GM12878 (cell line): ENCODE measurements around the gene NFATC2. TPM values are rescaled to one million over a fixed set of nuclear protein-coding genes. Genes with fewer than 3 reads are reported as not detected.

Experiments
- ATAC-seq: fragments of 200-7000 bp; cut with Tn5 transposase; 3 replicates; pipeline ENCODE4 v1.9.1; 2020; ENCODE audit warnings: mild to moderate bottlenecking, moderate library complexity
- BruUV-seq: library from RNA; stranded (reverse); fragments of 400-500 nt; replicated peaks from 2 replicates; lab custom pipeline; 2021; lab: Mats Ljungman, UMichigan
- CTCF ChIA-PET: fragments of 300-600 bp; sonication (Branson Sonifier 250); formaldehyde crosslinking; extraction: SDS; loops from one replicate; lab custom pipeline; 2021; ENCODE audit warnings: inconsistent platforms; lab: Yijun Ruan, JAX
- POLR2A ChIA-PET: fragments of 350-600 bp; formaldehyde crosslinking; extraction: SDS; loops from one replicate; lab custom pipeline; 2021; ENCODE audit warnings: inconsistent platforms; lab: Charles Lee
- RAD21 ChIA-PET: fragments of 300-600 bp; sonication (Branson Sonifier 250); formaldehyde crosslinking; loops from one replicate; lab custom pipeline; 2023; ENCODE audit warnings: antibody characterized with exemption; ENCODE audit not compliant: unreplicated experiment; lab: Charles Lee
- SMC1A ChIA-PET: fragments of 300-600 bp; sonication (Branson Sonifier 250); formaldehyde crosslinking; loops from one replicate; lab custom pipeline; 2023; ENCODE audit not compliant: unreplicated experiment, uncharacterized antibody; lab: Charles Lee
- DNase-seq: peaks from one replicate; pipeline ENCODE4 v3.0.0-alpha.2; 2011; ENCODE audit warnings: low read depth, low spot score
- FAIRE-seq: peaks from 3 replicates; lab custom pipeline; 2011; peaks lifted over from hg19 to GRCh38; lab: Jason Lieb, UNC
- H2AFZ ChIP-seq: 2 replicates; pipeline ENCODE4 v1.6.0; 2011; ENCODE audit warnings: low read depth, low read length, control low read depth; ENCODE audit not compliant: control insufficient read depth
- H3K27ac ChIP-seq: 2 replicates; pipeline ENCODE4 v1.5.1; 2011; ENCODE audit warnings: control low read depth; ENCODE audit not compliant: control insufficient read depth, insufficient read depth
- H3K27me3 ChIP-seq, 2 experiments: replicated peaks in 1 of 2; 2 replicates each; pipeline versions ENCODE4 v1.6.0 to v1.6.1; 2011; ENCODE audit warnings: low read length in 1 of 2; ENCODE audit not compliant: control insufficient read depth in 2 of 2, insufficient read depth in 2 of 2
- H3K36me3 ChIP-seq, 2 experiments: 2 replicates each; pipeline ENCODE4 v1.5.1; 2011; ENCODE audit warnings: low read length in 1 of 2; ENCODE audit not compliant: control insufficient read depth in 2 of 2, insufficient read depth in 2 of 2
- H3K4me1 ChIP-seq: 2 replicates; pipeline ENCODE4 v1.6.1; 2011; ENCODE audit warnings: mild to moderate bottlenecking, low read length, moderate library complexity, mixed read lengths; ENCODE audit not compliant: control insufficient read depth, insufficient read depth
- H3K4me2 ChIP-seq: 2 replicates; pipeline ENCODE4 v1.6.0; 2011; ENCODE audit warnings: control low read depth; ENCODE audit not compliant: control insufficient read depth, insufficient read depth
- H3K4me3 ChIP-seq: fragments of 200-600 bp; sonication (generic); 2 replicates; pipeline ENCODE4 v1.5.1; 2016
- H3K79me2 ChIP-seq: 2 replicates; pipeline ENCODE4 v1.6.0; 2011; ENCODE audit warnings: low read length; ENCODE audit not compliant: control insufficient read depth, insufficient read depth
- H3K9ac ChIP-seq: 2 replicates; pipeline ENCODE4 v1.8.0; 2011; ENCODE audit warnings: low read length, control low read depth, mixed read lengths; ENCODE audit not compliant: control insufficient read depth, insufficient read depth
- H3K9me3 ChIP-seq: replicated peaks from 3 replicates; pipeline ENCODE4 v1.5.1; 2011; ENCODE audit warnings: mild to moderate bottlenecking, low read length; ENCODE audit not compliant: control insufficient read depth, insufficient read depth
- H4K20me1 ChIP-seq: 2 replicates; pipeline ENCODE4 v1.6.0; 2011; ENCODE audit not compliant: control insufficient read depth, insufficient read depth
- DPF2 ChIP-seq: fragments of 450-650 bp; IDR thresholded peaks from 2 replicates; pipeline ENCODE4 v1.6.1; 2017; ENCODE audit warnings: mild to moderate bottlenecking
- EED ChIP-seq: sonication (generic); IDR thresholded peaks from 2 replicates; pipeline ENCODE4 v1.6.1; 2016; ENCODE audit warnings: antibody characterized with exemption, low read depth
- ETV6 ChIP-seq, 2 experiments: fragments of 450-650 bp in 1 of 2; IDR thresholded peaks in 1 of 2; conservative IDR thresholded peaks in 1 of 2; 2 replicates each; pipeline ENCODE4 v1.6.1; 2014; ENCODE audit warnings: antibody characterized with exemption in 1 of 2, borderline replicate concordance in 1 of 2, low read depth in 1 of 2, mild to moderate bottlenecking in 1 of 2, moderate library complexity in 1 of 2
- JUND ChIP-seq: IDR thresholded peaks from 2 replicates; pipeline ENCODE4 v1.6.1; 2012; ENCODE audit warnings: low read depth, mild to moderate bottlenecking, low read length, improper control_type of control experiment, moderate library complexity
- KAT2A ChIP-seq: conservative IDR thresholded peaks from 2 replicates; pipeline ENCODE4 v1.6.1; 2011; ENCODE audit warnings: low read depth, low read length; ENCODE audit not compliant: control insufficient read depth
- MYC ChIP-seq: IDR thresholded peaks from 2 replicates; pipeline ENCODE4 v1.6.1; 2011; ENCODE audit warnings: mild to moderate bottlenecking, low read length, moderate library complexity, inconsistent platforms; ENCODE audit not compliant: insufficient read depth, insufficient replicate concordance, insufficient read length, severe bottlenecking
- POU2F2 ChIP-seq: IDR thresholded peaks from 3 replicates; pipeline ENCODE4 v1.6.1; 2011; ENCODE audit warnings: low read depth, mild to moderate bottlenecking, low read length, borderline replicate concordance
- STAT3 ChIP-seq: IDR thresholded peaks from 2 replicates; pipeline ENCODE4 v1.6.1; 2011; ENCODE audit warnings: low read depth, low read length, improper control_type of control experiment
- TCF7 ChIP-seq: IDR thresholded peaks from 2 replicates; pipeline ENCODE4 v1.6.1; 2014; ENCODE audit warnings: antibody characterized with exemption, borderline replicate concordance
- YBX1 ChIP-seq: fragments of 450-650 bp; IDR thresholded peaks from 2 replicates; pipeline ENCODE4 v1.6.1; 2016; ENCODE audit warnings: antibody characterized with exemption
- ZNF687 ChIP-seq: fragments of 450-650 bp; IDR thresholded peaks from 2 replicates; pipeline ENCODE4 v1.6.1; 2017; ENCODE audit warnings: mild to moderate bottlenecking, moderate library complexity
- WGBS: methylation state at CpG from one replicate; pipeline ENCODE4 v1.1.6; 2016; ENCODE audit warnings: low lambda C conversion rate; ENCODE audit not compliant: insufficient replicate concordance, insufficient coverage; ENCODE audit errors: missing lambda C conversion rate; 5-methylcytosine and 5-hydroxymethylcytosine counted together
- in situ Hi-C: fragments of 300-500 bp; cut with MboI; formaldehyde crosslinking; loops from 9 replicates; pipeline ENCODE4 v1.14.3; 2018; ENCODE audit warnings: mixed read lengths
- intact Hi-C: fragments of 100-400 bp; cut with micrococcal nuclease; formaldehyde crosslinking; loops from one replicate; pipeline ENCODE4 v1.14.2; 2022; ENCODE audit not compliant: unreplicated experiment
- polyA plus RNA-seq, 11 experiments: library from polyadenylated mRNA; depleted of rRNA in 4 of 11; unstranded in 6 of 11; stranded (reverse) in 5 of 11; fragments of >200 nt; fragmentation: Nextera tagmentation in 4 of 11; fragmentation: Illumina TruSeq in 1 of 11; extraction: Ambion mirVana in 4 of 11; extraction: Trizol in 1 of 11; gene quantifications; 1 replicate in 1 of 11; 2 replicates in 10 of 11; pipeline versions ENCODE4 v1.2.1 to v1.2.3, GENCODE V29; 2011 to 2016; ENCODE audit warnings: inconsistent platforms in 2 of 11, missing spikeins in 2 of 11, low read depth in 1 of 11
- total RNA-seq, 4 experiments: library from RNA; depleted of rRNA in 3 of 4; stranded (reverse); fragments of >200 nt in 3 of 4; fragmentation: Illumina TruSeq in 1 of 4; extraction: Trizol in 1 of 4; gene quantifications; 2 replicates each; pipeline versions ENCODE4 v1.2.1 to v1.2.3, GENCODE V29; 2013 to 2021
- TF ChIP-seq, protein P1 (sequence below): IDR thresholded peaks from 2 replicates; pipeline ENCODE4 v1.6.1; 2011; ENCODE audit warnings: borderline replicate concordance, low read depth, mild to moderate bottlenecking, moderate library complexity, low read length; ENCODE audit not compliant: insufficient read depth, poor library complexity, severe bottlenecking

Gene NFATC2
- total and polyA plus RNA-seq, 10 of the 15 experiments (the other 5 are each of a cell fraction or from before 2014, with no cell fraction given): 3.3 to 20.0 (median 7.3) TPM

DNA sequence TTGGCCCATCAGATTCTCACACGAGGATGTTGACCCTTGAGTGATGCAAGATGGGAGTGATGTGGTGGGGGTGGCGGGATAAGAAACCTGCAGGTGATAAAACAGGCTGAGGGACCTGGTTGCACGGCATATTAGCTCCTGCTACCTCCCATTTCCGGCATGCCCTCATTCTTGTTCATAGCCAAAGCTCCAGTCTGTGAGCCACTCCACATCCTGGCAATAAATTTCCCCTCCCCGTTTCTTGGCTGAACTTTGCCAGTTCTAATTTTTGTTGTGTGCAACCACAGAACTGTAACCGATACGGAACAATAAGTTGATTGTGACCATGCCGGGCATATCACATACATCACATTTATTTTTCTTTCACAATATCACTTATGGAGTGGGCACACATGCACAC is 41.6 kb upstream of the NFATC2 start:
- Histone ChIP-seq H3K27ac (no peak overlapping the region), H3K4me1 (no peaks in the 10 kb centered on the region; the same call in 1 of the 2 replicates), H4K20me1 (no peaks in the 10 kb centered on the region), H3K4me2 (no peak overlapping the region), H3K4me3 (no peak overlapping the region), H2AFZ (no peak overlapping the region), H3K9ac (no peak overlapping the region), H3K27me3 (peaks cover 0 to 3% of the 10 kb centered on the region in 2 experiments; a peak in 2 of 4 replicates), H3K79me2 (no peaks in the 10 kb centered on the region), H3K9me3 (peaks cover 2% of the 10 kb centered on the region; the same call in 2 of the 3 replicates), H3K36me3 (no peaks in the 10 kb centered on the region)
- SMC1A ChIA-PET: no interaction called here
- RAD21 ChIA-PET: interaction anchor here (0.9 kb wide), 1 partner anchor 12 kb away, joined by 5 read pairs; no protein-coding TSS in a partner anchor
- CTCF ChIA-PET: no interaction called here
- in situ Hi-C loops (no loop called here), intact Hi-C loops (no loop called here)
- POLR2A ChIA-PET: no interaction called here
- BruUV-seq: no TSS peak
- 40% methylated on average over 8 of the region's 8 CpGs for WGBS
- no peak for FAIRE-seq
- DNase-seq: no peak
- TF ChIP-seq EED: no peak
- ATAC-seq: no peak

GRCh38 chr20:51583499-51583898 is 41.0 kb upstream of the NFATC2 start:
- no peak overlapping the region for H2AFZ ChIP-seq
- H3K79me2 ChIP-seq: no peaks in the 10 kb centered on the region
- no peaks in the 10 kb centered on the region; the same call in 1 of the 2 replicates for H3K4me1 ChIP-seq
- H4K20me1 ChIP-seq: no peaks in the 10 kb centered on the region
- in situ Hi-C loops: no loop called here
- H3K36me3 ChIP-seq: no peaks in the 10 kb centered on the region
- no peak overlapping the region for H3K9ac ChIP-seq
- H3K4me2 ChIP-seq: no peak overlapping the region
- H3K27me3 ChIP-seq: peaks cover 0 to 3% of the 10 kb centered on the region in 2 experiments; a peak in 2 of 4 replicates
- WGBS: 58% methylated on average over 13 of the region's 14 CpGs
- FAIRE-seq: no peak
- SMC1A ChIA-PET: no interaction called here
- H3K27ac ChIP-seq: no peak overlapping the region
- RAD21 ChIA-PET: interaction anchor here (0.9 kb wide), 1 partner anchor 13 kb away, joined by 5 read pairs; no protein-coding TSS in a partner anchor
- H3K9me3 ChIP-seq: peaks cover 2% of the 10 kb centered on the region; the same call in 2 of the 3 replicates
- ATAC-seq: no peak
- no peak overlapping the region for H3K4me3 ChIP-seq
- intact Hi-C loops: no loop called here
- CTCF ChIA-PET: interaction anchor here (0.6 kb wide), 1 partner anchor 1495 kb away, joined by 3 read pairs; no protein-coding TSS in a partner anchor
- POLR2A ChIA-PET: no interaction called here
- no TSS peak for BruUV-seq
- no peak for DNase-seq
- TF ChIP-seq POU2F2: no peak
- TF ChIP-seq JUND: no peak
- TF ChIP-seq TCF7: no peak
- no peak for TF ChIP-seq ZNF687
- no peak for TF ChIP-seq ETV6 (conservative IDR thresholded peaks at IDR 0.05 in 1 of 2, IDR thresholded peaks at IDR 0.05 in 1 of 2; ENCODE audit: borderline replicate concordance in 1 of 2, low read depth in 1 of 2)
- TF ChIP-seq, protein P1, sequence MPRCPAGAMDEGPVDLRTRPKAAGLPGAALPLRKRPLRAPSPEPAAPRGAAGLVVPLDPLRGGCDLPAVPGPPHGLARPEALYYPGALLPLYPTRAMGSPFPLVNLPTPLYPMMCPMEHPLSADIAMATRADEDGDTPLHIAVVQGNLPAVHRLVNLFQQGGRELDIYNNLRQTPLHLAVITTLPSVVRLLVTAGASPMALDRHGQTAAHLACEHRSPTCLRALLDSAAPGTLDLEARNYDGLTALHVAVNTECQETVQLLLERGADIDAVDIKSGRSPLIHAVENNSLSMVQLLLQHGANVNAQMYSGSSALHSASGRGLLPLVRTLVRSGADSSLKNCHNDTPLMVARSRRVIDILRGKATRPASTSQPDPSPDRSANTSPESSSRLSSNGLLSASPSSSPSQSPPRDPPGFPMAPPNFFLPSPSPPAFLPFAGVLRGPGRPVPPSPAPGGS: no peak
- no peak for TF ChIP-seq DPF2
- TF ChIP-seq YBX1: no peak
- TF ChIP-seq STAT3: no peak
- TF ChIP-seq MYC: no peak
- TF ChIP-seq KAT2A: no peak
